ENCODE data around the gene SEBOX. TPM values are rescaled to one million over a fixed set of nuclear protein-coding genes. Genes with fewer than 3 reads are reported as not detected.

The SEBOX gene
- polyA plus RNA-seq, 2 of the 4 experiments (the other 2 are of a cell fraction), result not detected

DNA sequence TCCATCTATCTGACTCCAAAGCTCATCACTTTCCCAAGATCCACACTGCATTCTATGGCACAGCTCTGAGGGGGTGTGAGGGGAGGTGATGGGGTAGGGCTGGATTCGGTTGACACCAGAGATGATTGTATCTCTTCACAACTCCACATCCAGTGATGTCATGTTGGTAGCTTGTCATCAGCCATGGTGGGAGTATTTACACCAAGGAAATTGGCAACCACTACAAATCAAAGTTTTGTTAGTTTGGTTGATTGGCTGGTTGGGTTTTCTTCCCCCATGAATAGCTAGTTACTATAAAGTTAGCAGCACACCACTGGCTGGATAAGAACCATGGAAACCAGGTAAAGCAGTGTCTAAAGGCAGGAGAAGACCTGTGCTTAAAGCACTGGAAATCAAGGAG is 26.0 kb upstream of the SEBOX start (continued):
- TF ChIP-seq, protein P1, sequence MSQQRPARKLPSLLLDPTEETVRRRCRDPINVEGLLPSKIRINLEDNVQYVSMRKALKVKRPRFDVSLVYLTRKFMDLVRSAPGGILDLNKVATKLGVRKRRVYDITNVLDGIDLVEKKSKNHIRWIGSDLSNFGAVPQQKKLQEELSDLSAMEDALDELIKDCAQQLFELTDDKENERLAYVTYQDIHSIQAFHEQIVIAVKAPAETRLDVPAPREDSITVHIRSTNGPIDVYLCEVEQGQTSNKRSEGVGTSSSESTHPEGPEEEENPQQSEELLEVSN (IDR thresholded peaks at IDR 0.05; ENCODE audit: borderline replicate concordance, low read depth), result no peak

DNA sequence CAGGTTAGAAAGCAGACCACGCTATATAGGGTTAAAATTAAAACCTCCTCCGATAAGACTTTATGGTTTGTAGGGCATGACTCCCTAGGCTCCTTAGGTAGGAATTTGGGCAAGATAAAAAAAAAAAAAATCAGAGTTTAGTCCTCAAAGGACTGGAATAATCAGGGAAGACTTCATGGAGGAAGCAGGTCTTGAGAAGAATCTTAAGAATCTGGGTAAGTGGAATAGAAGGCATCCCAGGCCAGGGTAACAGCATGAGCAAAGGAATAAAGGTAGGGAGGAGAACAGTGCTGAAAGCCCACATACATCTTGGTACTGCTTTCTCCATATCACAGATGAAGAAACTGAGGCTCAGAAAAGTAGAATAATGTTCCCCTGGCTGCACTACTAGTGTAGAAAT is 25.6 kb upstream of the SEBOX start:
- ChIA-PET POLR2A (interaction anchor here (1.8 kb wide), 1 partner anchor 33 kb away, joined by 7 read pairs; a partner anchor contains a TSS), CTCF (interaction anchor here (0.9 to 2.0 kb wide), 3 partner anchors 10 to 26 kb away, joined by 3 to 6 read pairs (median 4); no protein-coding TSS in a partner anchor)
- no peak overlapping the region for H3K27ac ChIP-seq
- ATAC-seq (no peak), DNase-seq (ENCODE audit: low read depth in 1 of 2, low spot score in 1 of 2) (no peak), FAIRE-seq (no peak)
- no peaks in the 10 kb centered on the region for H3K4me1 ChIP-seq
- no peaks in the 10 kb centered on the region for H3K9me3 ChIP-seq
- no peak overlapping the region for H3K4me2 ChIP-seq
- no peak for TF ChIP-seq EP300 (IDR thresholded peaks at IDR 0.05)
- TF ChIP-seq TP53 (CRISPR knock-in tag; IDR thresholded peaks at IDR 0.05), result no peak
- TF ChIP-seq, protein P1 (IDR thresholded peaks at IDR 0.05; ENCODE audit: borderline replicate concordance, low read depth), result no peak
- TF ChIP-seq, protein P2, sequence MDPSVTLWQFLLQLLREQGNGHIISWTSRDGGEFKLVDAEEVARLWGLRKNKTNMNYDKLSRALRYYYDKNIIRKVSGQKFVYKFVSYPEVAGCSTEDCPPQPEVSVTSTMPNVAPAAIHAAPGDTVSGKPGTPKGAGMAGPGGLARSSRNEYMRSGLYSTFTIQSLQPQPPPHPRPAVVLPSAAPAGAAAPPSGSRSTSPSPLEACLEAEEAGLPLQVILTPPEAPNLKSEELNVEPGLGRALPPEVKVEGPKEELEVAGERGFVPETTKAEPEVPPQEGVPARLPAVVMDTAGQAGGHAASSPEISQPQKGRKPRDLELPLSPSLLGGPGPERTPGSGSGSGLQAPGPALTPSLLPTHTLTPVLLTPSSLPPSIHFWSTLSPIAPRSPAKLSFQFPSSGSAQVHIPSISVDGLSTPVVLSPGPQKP (IDR thresholded peaks at IDR 0.05; ENCODE audit: low read depth, low read length), result no peak
- no peak for TF ChIP-seq HOXA7 (CRISPR knock-in tag; IDR thresholded peaks at IDR 0.05)
- TF ChIP-seq ZFP36 (IDR thresholded peaks at IDR 0.05; ENCODE audit: borderline replicate concordance, partially characterized antibody), result peak; percentile 65
- no peak for TF ChIP-seq KDM5A (IDR thresholded peaks at IDR 0.05)
- TF ChIP-seq GATA3 (IDR thresholded peaks at IDR 0.05; ENCODE audit: borderline replicate concordance), result no peak
- no peak for TF ChIP-seq PHF8 (IDR thresholded peaks at IDR 0.05; ENCODE audit: borderline replicate concordance, low read depth)
- no peak overlapping the region for H3K4me3 ChIP-seq
- 88% methylated on average over 2 of the region's 2 CpGs for WGBS (ENCODE audit: missing lambda C conversion rate)

DNA sequence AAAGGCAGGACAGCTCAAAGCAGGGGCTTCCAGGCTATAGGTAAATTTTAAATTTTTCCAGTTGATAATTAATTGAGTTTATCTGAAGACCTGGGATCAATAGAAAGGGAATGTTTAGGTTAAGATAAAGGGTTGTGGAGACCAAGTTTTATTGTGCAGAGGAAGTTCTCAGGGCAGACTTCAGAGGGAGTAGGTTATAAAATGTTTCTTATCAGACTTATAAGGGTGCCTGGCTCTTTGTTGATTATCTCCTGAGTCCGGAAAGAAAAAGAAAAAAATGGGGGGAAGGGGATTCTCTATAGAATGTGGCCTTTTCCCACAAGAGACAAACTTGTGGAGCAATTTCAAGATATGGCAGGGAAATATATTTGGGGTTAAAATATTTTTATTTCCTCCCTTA is 25.1 kb upstream of the SEBOX start:
- no peak for DNase-seq (ENCODE audit: low read depth in 1 of 2, low spot score in 1 of 2)
- Histone ChIP-seq H3K4me3 (no peak overlapping the region), H3K4me2 (no peak overlapping the region), H3K27ac (no peak overlapping the region), H3K9me3 (no peaks in the 10 kb centered on the region), H3K4me1 (no peaks in the 10 kb centered on the region)
- no peak for ATAC-seq
- TF ChIP-seq, protein P2 (IDR thresholded peaks at IDR 0.05; ENCODE audit: low read depth, low read length), result no peak
- TF ChIP-seq EHMT2 (IDR thresholded peaks at IDR 0.05; ENCODE audit: low read depth) (no peak), CHD2 (IDR thresholded peaks at IDR 0.05; ENCODE audit: low read length, partially characterized antibody) (no peak), HOXA7 (CRISPR knock-in tag; IDR thresholded peaks at IDR 0.05) (no peak), RFX5 (IDR thresholded peaks at IDR 0.05) (no peak), MYC (IDR thresholded peaks at IDR 0.05; ENCODE audit: borderline replicate concordance, low read length) (no peak), ZFP36 (IDR thresholded peaks at IDR 0.05; ENCODE audit: borderline replicate concordance, partially characterized antibody) (no peak), KDM1A (IDR thresholded peaks at IDR 0.05; ENCODE audit: low read depth) (no peak)
- TF ChIP-seq, protein P3, sequence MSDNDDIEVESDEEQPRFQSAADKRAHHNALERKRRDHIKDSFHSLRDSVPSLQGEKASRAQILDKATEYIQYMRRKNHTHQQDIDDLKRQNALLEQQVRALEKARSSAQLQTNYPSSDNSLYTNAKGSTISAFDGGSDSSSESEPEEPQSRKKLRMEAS (IDR thresholded peaks at IDR 0.05), result no peak
- TF ChIP-seq, protein P4, sequence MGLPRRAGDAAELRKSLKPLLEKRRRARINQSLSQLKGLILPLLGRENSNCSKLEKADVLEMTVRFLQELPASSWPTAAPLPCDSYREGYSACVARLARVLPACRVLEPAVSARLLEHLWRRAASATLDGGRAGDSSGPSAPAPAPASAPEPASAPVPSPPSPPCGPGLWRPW (IDR thresholded peaks at IDR 0.05), result no peak
- 86% methylated on average over 1 of the region's 1 CpG for WGBS (ENCODE audit: missing lambda C conversion rate)
- ChIA-PET POLR2A (no interaction called here), CTCF (no interaction called here)
- no peak for FAIRE-seq

DNA sequence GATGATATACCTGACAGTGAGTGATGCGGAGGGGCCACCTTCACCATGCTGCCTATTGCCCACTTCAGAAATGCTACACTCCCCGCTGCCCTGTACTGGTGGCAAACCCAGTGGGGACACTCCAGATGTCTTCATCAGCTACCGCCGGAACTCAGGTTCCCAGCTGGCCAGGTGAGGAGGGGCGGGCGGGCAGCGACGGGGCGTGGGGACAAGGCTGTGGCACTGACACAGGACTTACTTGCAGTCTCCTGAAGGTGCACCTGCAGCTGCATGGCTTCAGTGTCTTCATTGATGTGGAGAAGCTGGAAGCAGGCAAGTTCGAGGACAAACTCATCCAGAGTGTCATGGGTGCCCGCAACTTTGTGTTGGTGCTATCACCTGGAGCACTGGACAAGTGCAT is 23.1 kb upstream of the SEBOX start:
- H3K4me2 ChIP-seq, result no peak overlapping the region
- H3K4me3 ChIP-seq, result no peak overlapping the region
- ChIA-PET POLR2A (no interaction called here), CTCF (no interaction called here)
- DNase-seq (ENCODE audit: low read depth in 1 of 2, low spot score in 1 of 2) (no peak), FAIRE-seq (no peak), ATAC-seq (no peak)
- TF ChIP-seq, protein P5, sequence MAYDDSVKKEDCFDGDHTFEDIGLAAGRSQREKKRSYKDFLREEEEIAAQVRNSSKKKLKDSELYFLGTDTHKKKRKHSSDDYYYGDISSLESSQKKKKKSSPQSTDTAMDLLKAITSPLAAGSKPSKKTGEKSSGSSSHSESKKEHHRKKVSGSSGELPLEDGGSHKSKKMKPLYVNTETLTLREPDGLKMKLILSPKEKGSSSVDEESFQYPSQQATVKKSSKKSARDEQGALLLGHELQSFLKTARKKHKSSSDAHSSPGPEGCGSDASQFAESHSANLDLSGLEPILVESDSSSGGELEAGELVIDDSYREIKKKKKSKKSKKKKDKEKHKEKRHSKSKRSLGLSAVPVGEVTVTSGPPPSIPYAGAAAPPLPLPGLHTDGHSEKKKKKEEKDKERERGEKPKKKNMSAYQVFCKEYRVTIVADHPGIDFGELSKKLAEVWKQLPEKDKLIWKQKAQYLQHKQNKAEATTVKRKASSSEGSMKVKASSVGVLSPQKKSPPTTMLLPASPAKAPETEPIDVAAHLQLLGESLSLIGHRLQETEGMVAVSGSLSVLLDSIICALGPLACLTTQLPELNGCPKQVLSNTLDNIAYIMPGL (CRISPR knock-in tag; IDR thresholded peaks at IDR 0.05; ENCODE audit: borderline replicate concordance), result no peak
- TF ChIP-seq ESRRA (IDR thresholded peaks at IDR 0.05; ENCODE audit: borderline replicate concordance, low read length) (no peak), POLR2AphosphoS2 (conservative IDR thresholded peaks at IDR 0.05; ENCODE audit: low read length) (no peak), RARB (CRISPR knock-in tag; IDR thresholded peaks at IDR 0.05) (no peak), CEBPB (IDR thresholded peaks at IDR 0.05) (no peak), SREBF2 (IDR thresholded peaks at IDR 0.05) (no peak), MAZ (IDR thresholded peaks at IDR 0.05; ENCODE audit: borderline replicate concordance, low read depth, low read length) (no peak)
- TF ChIP-seq, protein P6, sequence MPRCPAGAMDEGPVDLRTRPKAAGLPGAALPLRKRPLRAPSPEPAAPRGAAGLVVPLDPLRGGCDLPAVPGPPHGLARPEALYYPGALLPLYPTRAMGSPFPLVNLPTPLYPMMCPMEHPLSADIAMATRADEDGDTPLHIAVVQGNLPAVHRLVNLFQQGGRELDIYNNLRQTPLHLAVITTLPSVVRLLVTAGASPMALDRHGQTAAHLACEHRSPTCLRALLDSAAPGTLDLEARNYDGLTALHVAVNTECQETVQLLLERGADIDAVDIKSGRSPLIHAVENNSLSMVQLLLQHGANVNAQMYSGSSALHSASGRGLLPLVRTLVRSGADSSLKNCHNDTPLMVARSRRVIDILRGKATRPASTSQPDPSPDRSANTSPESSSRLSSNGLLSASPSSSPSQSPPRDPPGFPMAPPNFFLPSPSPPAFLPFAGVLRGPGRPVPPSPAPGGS (IDR thresholded peaks at IDR 0.05), result no peak
- no peak overlapping the region for H3K27ac ChIP-seq
- no peaks in the 10 kb centered on the region for H3K9me3 ChIP-seq
- 76% methylated on average over 8 of the region's 11 CpGs for WGBS (ENCODE audit: missing lambda C conversion rate)
- H3K4me1 ChIP-seq, result no peaks in the 10 kb centered on the region

All from A549 (cell line).